Measurements from ENCODE around the gene GPR50.

GPR50 gene

GRCh38 chrX:151176231-151176750 lies at the start of gene GPR50:
Gene GPR50 (plus strand): TSS chrX:151176584. CDS start chrX:151176722, 138 bp downstream.
- no peak for DNase-seq

- no peak for DNase-seq
Measured at GRCh38 chrX:151132531-151132930, 43.9 kb upstream of the GPR50 start.

- DNase-seq = peak; percentile 59
Measured at GRCh38 chrX:151151665-151152267, 24.6 kb upstream of the GPR50 start.

GRCh38 chrX:151153086-151153485 lies 23.3 kb upstream of the GPR50 start:
- no peak for DNase-seq

- no peak for DNase-seq
Measured at GRCh38 chrX:151153667-151154066, 22.7 kb upstream of the GPR50 start.

- DNase-seq = no peak
Measured at GRCh38 chrX:151155234-151155633, 21.1 kb upstream of the GPR50 start.

- no peak for DNase-seq
Measured at GRCh38 chrX:151161690-151162089, 14.7 kb upstream of the GPR50 start.

- DNase-seq = peak; percentile 5
Measured at GRCh38 chrX:151167791-151168345, 8.5 kb upstream of the GPR50 start.

- no peak for DNase-seq
Measured at GRCh38 chrX:151169783-151170182, 6.6 kb upstream of the GPR50 start.

- no peak for DNase-seq
Measured at GRCh38 chrX:151174581-151175282, 1.7 kb upstream of the GPR50 start.

GRCh38 chrX:151175283-151176062 lies 911 bp upstream of the GPR50 start:
- DNase-seq = no peak

GRCh38 chrX:151177141-151178027 lies 1.0 kb downstream of the GPR50 start:
- DNase-seq = no peak

- no peak for DNase-seq
Measured at GRCh38 chrX:151178746-151179145, 2.4 kb downstream of the GPR50 start.

- DNase-seq = no peak
Measured at GRCh38 chrX:151180400-151180799, 4.0 kb downstream of the GPR50 start.

GRCh38 chrX:151181088-151181487 lies 4.7 kb downstream of the GPR50 start:
- DNase-seq = no peak

GRCh38 chrX:151183233-151183753 lies 6.9 kb downstream of the GPR50 start:
- DNase-seq = no peak

GRCh38 chrX:151183912-151184565 lies 7.7 kb downstream of the GPR50 start:
- no peak for DNase-seq

GRCh38 chrX:151184705-151185104 lies 8.3 kb downstream of the GPR50 start:
- no peak for DNase-seq

GRCh38 chrX:151206871-151207270 lies 30.5 kb downstream of the GPR50 start:
- DNase-seq = no peak

- DNase-seq = no peak
Measured at GRCh38 chrX:151225843-151226242, 49.5 kb downstream of the GPR50 start.

- DNase-seq = no peak
Measured at GRCh38 chrX:151226941-151227340, 50.6 kb downstream of the GPR50 start.
